T-helper 1 cell (primary cell): Measurements from ENCODE around the gene CCND1.

Source experiments
- DNase-seq, 5 donors: peaks; one replicate each; pipeline ENCODE4 v3.0.0-alpha.2; 2012 to 2020

CCND1 gene

GRCh38 chr11:69654660-69655478, 13.9 kb downstream of the CCND1 start:
- no peak for DNase-seq

GRCh38 chr11:69655479-69656428, 14.8 kb downstream of the CCND1 start:
- DNase-seq: no peak

- no peak for DNase-seq
These were observed 15.8 kb downstream of the CCND1 start for GRCh38 chr11:69656536-69657455.

- DNase-seq: no peak
These were observed 16.5 kb downstream of the CCND1 start for GRCh38 chr11:69657456-69657910.

GRCh38 chr11:69657911-69658625, 17.1 kb downstream of the CCND1 start:
- DNase-seq: no peak

- no peak for DNase-seq
These were observed 17.9 kb downstream of the CCND1 start for GRCh38 chr11:69658626-69659450.

- DNase-seq: no peak
These were observed 18.6 kb downstream of the CCND1 start for GRCh38 chr11:69659591-69659990.

- no peak for DNase-seq
These were observed 19.1 kb downstream of the CCND1 start for GRCh38 chr11:69660001-69660500.

GRCh38 chr11:69661413-69661715, 20.4 kb downstream of the CCND1 start:
- no peak for DNase-seq

- DNase-seq: no peak
These were observed 21.2 kb downstream of the CCND1 start for GRCh38 chr11:69662021-69662698.

- DNase-seq: no peak
These were observed 21.9 kb downstream of the CCND1 start for GRCh38 chr11:69662806-69663205.

- DNase-seq: no peak
These were observed 22.4 kb downstream of the CCND1 start for GRCh38 chr11:69663326-69663725.

GRCh38 chr11:69664103-69664775, 23.3 kb downstream of the CCND1 start:
- no peak for DNase-seq

- DNase-seq: no peak
These were observed 23.9 kb downstream of the CCND1 start for GRCh38 chr11:69664901-69665300.

- DNase-seq: no peak
These were observed 24.7 kb downstream of the CCND1 start for GRCh38 chr11:69665669-69666068.

GRCh38 chr11:69666261-69666660, 25.3 kb downstream of the CCND1 start:
- DNase-seq: no peak

- no peak for DNase-seq
These were observed 26.0 kb downstream of the CCND1 start for GRCh38 chr11:69666752-69667536.
